Measurements from ENCODE around the gene SNAPC3.
"Not testable (repeated sequence)": the region's sequence is repeated elsewhere in the genome, so short reads cannot be mapped to it uniquely, and the experiment has no call there.

The SNAPC3 gene

DNA sequence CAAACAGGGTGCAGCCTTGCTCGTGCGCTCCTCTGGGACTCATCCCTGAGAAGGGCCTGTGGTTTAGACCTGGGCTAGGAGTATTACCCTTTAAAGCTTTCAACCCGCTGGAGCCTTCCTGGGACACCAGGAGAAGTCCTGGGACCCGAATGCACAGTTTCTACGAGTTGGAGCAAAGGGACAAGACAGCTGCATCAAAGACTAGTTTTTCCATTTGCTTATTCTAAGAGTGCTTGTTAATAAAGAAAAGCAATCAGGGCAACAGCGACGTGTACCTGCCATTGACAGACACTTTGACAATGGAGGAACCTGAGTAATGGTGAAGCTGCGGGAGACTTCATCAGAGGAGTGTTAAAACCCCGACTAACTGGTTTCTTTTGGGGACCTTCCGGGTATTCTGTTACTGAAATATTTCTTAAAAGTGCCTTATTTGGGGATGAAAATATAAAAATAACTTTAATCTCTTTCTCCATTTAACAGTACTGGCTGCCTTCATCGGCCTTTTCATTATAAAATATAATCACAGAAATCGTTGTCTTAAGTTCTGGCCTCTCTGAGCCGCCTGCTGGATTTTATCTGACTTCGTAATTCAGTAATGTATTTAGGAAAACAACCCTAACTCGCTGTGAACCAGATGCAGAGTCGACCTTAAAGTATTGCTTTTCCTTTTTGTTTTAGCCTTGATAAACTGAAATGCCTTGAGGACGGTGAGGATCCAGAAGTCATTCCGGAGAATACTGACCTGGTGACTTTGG is 732 bp downstream of the SNAPC3 start:
- peak overlapping the region; percentile 96 for H3K4me3 ChIP-seq (ENCODE audit: low read depth, low read length)
- peak overlapping the region; percentile 51 for H3K27ac ChIP-seq (ENCODE audit: low read depth, low read length)
- H3K4me1 ChIP-seq (ENCODE audit: control insufficient read depth, insufficient read depth, low read length) = peaks cover 8% of the 10 kb centered on the region
- H3K9me3 ChIP-seq (ENCODE audit: control insufficient read depth, insufficient read depth, low read length) = no peaks in the 10 kb centered on the region
- peaks cover 36% of the 10 kb centered on the region for H3K36me3 ChIP-seq (ENCODE audit: control insufficient read depth, insufficient read depth, low read length)
- H3K9ac ChIP-seq (ENCODE audit: low read depth, low read length) = peak overlapping the region; percentile 75
- H3K27me3 ChIP-seq (ENCODE audit: control insufficient read depth, insufficient read depth, low read length) = no peaks in the 10 kb centered on the region

DNA sequence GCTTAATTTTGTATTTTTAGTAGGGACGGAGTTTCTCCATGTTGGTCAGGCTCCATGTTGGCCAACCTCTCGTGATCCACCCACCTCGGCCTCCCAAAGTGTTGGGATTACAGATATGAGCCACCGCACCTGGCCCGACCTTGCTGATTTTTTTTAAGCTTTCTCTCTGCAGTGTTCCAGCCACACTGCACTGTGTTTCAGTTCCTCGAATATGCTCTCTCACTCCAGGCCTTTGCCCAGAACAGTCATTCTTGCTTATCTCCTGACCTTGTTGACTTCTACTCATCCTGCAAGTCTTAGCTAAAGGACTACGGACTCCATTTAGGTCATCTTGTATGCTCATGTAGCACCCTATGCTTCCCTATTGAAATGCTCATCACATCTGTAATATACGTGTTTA is 3.3 kb downstream of the SNAPC3 start:
- Histone ChIP-seq H3K4me1 (ENCODE audit: control insufficient read depth, insufficient read depth, low read length) (peaks cover 13% of the 10 kb centered on the region), H3K4me3 (ENCODE audit: low read depth, low read length) (no peak overlapping the region), H3K27me3 (ENCODE audit: control insufficient read depth, insufficient read depth, low read length) (no peaks in the 10 kb centered on the region), H3K27ac (ENCODE audit: low read depth, low read length) (no peak overlapping the region), H3K9ac (ENCODE audit: low read depth, low read length) (no peak overlapping the region), H3K9me3 (ENCODE audit: control insufficient read depth, insufficient read depth, low read length) (no peaks in the 10 kb centered on the region), H3K36me3 (ENCODE audit: control insufficient read depth, insufficient read depth, low read length) (peaks cover 58% of the 10 kb centered on the region)

DNA sequence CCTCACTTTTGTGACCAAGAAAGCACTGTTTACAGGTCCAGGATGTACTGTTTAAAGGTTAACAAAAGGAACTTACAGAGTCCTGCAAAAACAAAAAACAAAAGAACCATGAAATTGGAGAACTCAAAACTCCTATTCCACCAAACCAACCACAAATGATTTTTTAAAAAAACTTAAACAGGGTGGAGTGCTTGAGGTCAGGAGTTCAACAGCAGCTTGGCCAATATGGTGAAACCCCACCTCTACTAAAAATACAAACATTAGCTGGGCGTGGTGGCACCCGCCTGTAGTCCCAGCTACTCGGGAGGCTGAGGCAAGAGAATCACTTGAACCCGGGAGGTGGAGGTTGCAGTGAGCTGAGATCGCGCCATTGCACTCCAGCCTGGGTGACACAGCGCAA is 5.0 kb downstream of the SNAPC3 start:
- H3K4me3 ChIP-seq (ENCODE audit: low read depth, low read length); H3K9me3 ChIP-seq (ENCODE audit: control insufficient read depth, insufficient read depth, low read length); H3K4me1 ChIP-seq (ENCODE audit: control insufficient read depth, insufficient read depth, low read length); H3K27ac ChIP-seq (ENCODE audit: low read depth, low read length); H3K9ac ChIP-seq (ENCODE audit: low read depth, low read length); H3K27me3 ChIP-seq (ENCODE audit: control insufficient read depth, insufficient read depth, low read length): not testable (repeated sequence)
- peaks cover 64% of the 10 kb centered on the region for H3K36me3 ChIP-seq (ENCODE audit: control insufficient read depth, insufficient read depth, low read length)

DNA sequence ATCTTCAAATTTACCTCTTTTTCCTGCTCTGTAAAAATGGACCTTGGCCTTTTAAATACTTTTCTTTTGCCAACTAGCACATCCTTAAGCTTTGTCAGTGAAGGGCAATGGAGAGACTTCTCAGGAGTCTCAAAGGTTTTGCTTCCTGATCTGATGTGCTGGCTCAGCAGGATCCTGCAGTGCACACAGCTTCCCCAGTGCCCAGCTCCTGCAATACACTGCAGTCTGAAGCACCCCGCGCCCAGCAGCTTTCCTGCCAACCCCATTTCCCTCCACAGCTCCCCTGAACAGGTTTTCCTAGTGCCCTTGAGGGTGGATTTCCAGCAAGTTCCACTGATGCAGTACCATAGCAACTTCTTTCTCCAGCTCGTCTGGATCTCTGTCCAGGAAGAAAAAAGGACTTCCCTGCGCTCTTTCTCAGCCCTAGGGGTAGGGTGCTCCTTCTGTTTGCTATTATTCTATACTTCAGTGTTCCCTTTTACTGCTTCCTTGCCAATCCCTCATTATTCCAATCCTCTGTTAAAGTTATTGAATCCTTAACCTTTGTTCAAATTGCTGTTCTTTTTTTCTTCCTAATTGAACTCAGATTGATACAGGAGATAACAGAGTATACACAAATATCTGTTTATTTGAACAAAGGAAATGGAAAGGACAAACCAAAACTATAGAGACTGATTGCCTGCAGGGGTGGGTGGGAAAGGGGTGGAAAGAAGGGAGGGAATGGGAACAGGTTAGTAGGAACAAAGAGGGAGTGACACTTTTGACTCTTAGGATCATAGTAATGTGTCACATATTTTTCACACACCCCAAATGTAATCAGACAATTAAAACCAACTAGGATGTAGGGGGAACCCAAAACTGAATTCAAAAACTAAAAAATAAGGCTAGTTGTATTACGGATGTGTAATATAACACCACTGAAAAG is 8.5 kb downstream of the SNAPC3 start:
- Histone ChIP-seq H3K9me3 (ENCODE audit: control insufficient read depth, insufficient read depth, low read length) (no peaks in the 10 kb centered on the region), H3K4me1 (ENCODE audit: control insufficient read depth, insufficient read depth, low read length) (peaks cover 6% of the 10 kb centered on the region), H3K27me3 (ENCODE audit: control insufficient read depth, insufficient read depth, low read length) (no peaks in the 10 kb centered on the region), H3K9ac (ENCODE audit: low read depth, low read length) (no peak overlapping the region), H3K4me3 (ENCODE audit: low read depth, low read length) (no peak overlapping the region), H3K36me3 (ENCODE audit: control insufficient read depth, insufficient read depth, low read length) (peaks cover 73% of the 10 kb centered on the region), H3K27ac (ENCODE audit: low read depth, low read length) (peak overlapping the region; percentile 8)

DNA sequence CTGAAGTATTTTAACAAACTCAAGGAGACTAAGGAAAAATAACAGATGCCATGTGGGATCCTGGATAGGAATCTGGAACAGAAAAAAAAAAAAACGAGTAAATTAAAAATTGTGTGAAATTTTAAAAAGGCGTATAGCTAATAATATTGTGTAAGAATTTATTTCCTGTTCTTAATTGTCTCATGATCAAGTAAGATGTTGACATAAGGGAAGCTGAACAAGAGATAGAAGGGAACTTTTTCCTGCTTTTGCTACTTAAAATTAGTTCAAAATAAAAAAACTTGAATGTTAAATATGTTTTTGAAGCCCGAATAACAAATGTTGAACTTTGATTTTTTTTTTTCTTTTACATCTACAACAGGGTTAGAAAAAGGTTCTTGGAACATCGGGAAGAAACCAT is 10.5 kb downstream of the SNAPC3 start:
- Histone ChIP-seq H3K27ac (ENCODE audit: low read depth, low read length) (no peak overlapping the region), H3K9me3 (ENCODE audit: control insufficient read depth, insufficient read depth, low read length) (no peaks in the 10 kb centered on the region), H3K9ac (ENCODE audit: low read depth, low read length) (no peak overlapping the region), H3K36me3 (ENCODE audit: control insufficient read depth, insufficient read depth, low read length) (peaks cover 76% of the 10 kb centered on the region), H3K4me3 (ENCODE audit: low read depth, low read length) (no peak overlapping the region), H3K27me3 (ENCODE audit: control insufficient read depth, insufficient read depth, low read length) (no peaks in the 10 kb centered on the region), H3K4me1 (ENCODE audit: control insufficient read depth, insufficient read depth, low read length) (peaks cover 6% of the 10 kb centered on the region)

DNA sequence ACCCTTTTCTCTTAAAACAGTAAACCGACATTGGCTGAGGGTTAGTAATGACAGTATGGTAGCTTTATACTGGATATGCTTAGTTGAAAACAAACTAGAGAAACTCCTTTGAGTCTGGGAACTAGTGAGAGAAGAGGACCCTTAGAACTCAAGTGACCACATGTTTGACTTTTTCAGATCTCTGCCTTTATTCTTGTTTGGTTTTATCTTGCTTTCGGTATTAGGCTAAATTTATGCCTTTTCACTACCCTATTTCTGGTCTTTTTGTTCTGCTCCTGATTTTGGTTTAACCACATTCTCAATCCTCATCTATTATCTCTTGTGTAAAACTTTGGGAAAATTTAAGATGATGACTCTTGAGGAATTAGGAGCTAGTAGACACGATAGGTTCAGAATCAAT is 11.0 kb downstream of the SNAPC3 start:
- H3K36me3 ChIP-seq (ENCODE audit: control insufficient read depth, insufficient read depth, low read length) = peaks cover 78% of the 10 kb centered on the region
- H3K9ac ChIP-seq (ENCODE audit: low read depth, low read length) = no peak overlapping the region
- H3K9me3 ChIP-seq (ENCODE audit: control insufficient read depth, insufficient read depth, low read length) = peaks cover 4% of the 10 kb centered on the region
- no peaks in the 10 kb centered on the region for H3K27me3 ChIP-seq (ENCODE audit: control insufficient read depth, insufficient read depth, low read length)
- H3K27ac ChIP-seq (ENCODE audit: low read depth, low read length) = no peak overlapping the region
- peaks cover 6% of the 10 kb centered on the region for H3K4me1 ChIP-seq (ENCODE audit: control insufficient read depth, insufficient read depth, low read length)
- H3K4me3 ChIP-seq (ENCODE audit: low read depth, low read length) = no peak overlapping the region

DNA sequence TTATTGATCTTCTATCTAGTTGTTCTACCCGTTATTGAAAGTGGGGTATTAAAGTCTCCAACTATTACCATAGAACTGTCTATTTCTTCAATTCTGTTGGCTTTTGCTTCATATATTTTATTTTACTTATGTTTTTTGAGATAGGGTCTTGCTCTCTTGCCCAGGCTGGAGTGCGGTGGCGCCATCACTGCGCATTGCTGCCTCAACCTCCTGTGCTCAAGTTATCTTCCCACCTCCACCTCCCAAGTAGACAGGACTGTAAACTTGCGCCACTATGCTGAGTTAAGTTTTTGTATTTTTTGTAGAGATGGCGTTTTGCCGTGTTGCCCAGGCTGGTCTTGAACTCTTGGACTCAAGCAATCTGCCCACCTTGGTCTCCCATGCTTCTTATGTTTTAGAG is 16.2 kb downstream of the SNAPC3 start:
- Histone ChIP-seq H3K9me3 (ENCODE audit: control insufficient read depth, insufficient read depth, low read length) (peaks cover 30% of the 10 kb centered on the region), H3K36me3 (ENCODE audit: control insufficient read depth, insufficient read depth, low read length) (peaks cover 74% of the 10 kb centered on the region)

DNA sequence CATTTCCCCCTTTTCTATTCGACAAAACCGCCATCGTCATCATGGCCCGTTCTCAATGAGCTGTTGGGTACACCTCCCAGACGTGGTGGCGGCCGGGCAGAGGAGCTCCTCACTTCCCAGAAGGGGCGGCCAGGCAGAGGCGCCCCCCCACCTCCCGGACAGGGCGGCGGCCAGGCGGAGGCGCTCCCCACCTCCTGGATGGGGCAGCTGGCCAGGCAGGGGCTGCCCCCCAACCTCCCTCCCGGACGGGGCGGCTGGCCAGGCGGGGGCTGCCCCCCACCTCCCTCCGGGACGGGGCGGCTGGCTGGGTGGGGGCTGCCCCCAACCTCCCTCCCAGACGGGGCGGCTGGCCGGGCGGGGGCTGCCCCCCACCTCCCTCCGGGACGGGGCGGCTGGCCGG is 19.2 kb downstream of the SNAPC3 start:
- Histone ChIP-seq H3K36me3 (ENCODE audit: control insufficient read depth, insufficient read depth, low read length) (peaks cover 78% of the 10 kb centered on the region), H3K9me3 (ENCODE audit: control insufficient read depth, insufficient read depth, low read length) (peaks cover 30% of the 10 kb centered on the region)
- not testable (repeated sequence) for H3K27me3 ChIP-seq (ENCODE audit: control insufficient read depth, insufficient read depth, low read length); H3K4me1 ChIP-seq (ENCODE audit: control insufficient read depth, insufficient read depth, low read length); H3K27ac ChIP-seq (ENCODE audit: low read depth, low read length); H3K9ac ChIP-seq (ENCODE audit: low read depth, low read length); H3K4me3 ChIP-seq (ENCODE audit: low read depth, low read length)

More for the DNA sequence above, 16.2 kb downstream of the SNAPC3 start:
- Histone ChIP-seq H3K4me1 (ENCODE audit: control insufficient read depth, insufficient read depth, low read length) (no peaks in the 10 kb centered on the region), H3K27ac (ENCODE audit: low read depth, low read length) (no peak overlapping the region), H3K27me3 (ENCODE audit: control insufficient read depth, insufficient read depth, low read length) (no peaks in the 10 kb centered on the region), H3K9ac (ENCODE audit: low read depth, low read length) (no peak overlapping the region), H3K4me3 (ENCODE audit: low read depth, low read length) (no peak overlapping the region)

DNA sequence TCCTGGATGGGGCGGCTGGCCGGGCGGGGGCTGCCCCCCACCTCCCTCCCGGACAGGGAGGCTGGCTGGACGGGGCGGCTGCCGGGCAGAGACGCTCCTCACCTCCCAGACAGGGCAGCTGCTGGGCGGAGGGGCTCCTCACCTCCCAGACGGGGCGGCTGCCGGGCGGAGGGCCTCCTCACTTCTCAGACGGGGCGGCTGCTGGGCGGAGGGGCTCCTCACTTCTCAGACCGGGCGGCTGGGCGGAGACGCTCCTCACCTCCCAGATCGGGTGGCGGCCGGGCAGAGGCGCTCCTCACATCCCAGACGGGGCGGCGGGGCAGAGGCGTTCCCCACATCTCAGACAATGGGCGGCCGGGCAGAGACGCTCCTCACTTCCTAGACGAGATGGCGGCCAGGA is 19.6 kb downstream of the SNAPC3 start:
- Histone ChIP-seq H3K9me3 (ENCODE audit: control insufficient read depth, insufficient read depth, low read length) (peaks cover 30% of the 10 kb centered on the region), H3K36me3 (ENCODE audit: control insufficient read depth, insufficient read depth, low read length) (peaks cover 78% of the 10 kb centered on the region)
- H3K4me1 ChIP-seq (ENCODE audit: control insufficient read depth, insufficient read depth, low read length); H3K9ac ChIP-seq (ENCODE audit: low read depth, low read length); H3K4me3 ChIP-seq (ENCODE audit: low read depth, low read length); H3K27me3 ChIP-seq (ENCODE audit: control insufficient read depth, insufficient read depth, low read length); H3K27ac ChIP-seq (ENCODE audit: low read depth, low read length): not testable (repeated sequence)

DNA sequence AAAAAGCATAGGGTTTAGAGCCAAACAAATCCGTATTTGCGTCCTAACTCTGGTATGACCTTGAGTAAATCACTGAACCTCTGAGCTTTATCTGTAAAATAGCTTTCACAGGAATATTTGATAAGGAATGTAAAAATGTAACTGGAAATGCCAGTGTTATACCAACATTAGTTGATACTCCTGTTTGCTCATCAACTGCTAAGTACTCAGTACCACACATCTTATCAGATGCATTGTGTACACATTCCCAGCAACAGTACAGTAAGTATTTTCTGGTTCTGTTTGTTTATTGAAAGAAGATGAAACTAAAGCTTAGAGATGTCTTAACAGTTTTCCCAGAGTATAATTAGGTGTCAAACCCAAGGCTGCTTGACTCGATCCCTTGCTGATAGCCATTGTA is 21.5 kb downstream of the SNAPC3 start:
- H3K9me3 ChIP-seq (ENCODE audit: control insufficient read depth, insufficient read depth, low read length) = peaks cover 24% of the 10 kb centered on the region
- H3K36me3 ChIP-seq (ENCODE audit: control insufficient read depth, insufficient read depth, low read length) = peaks cover 80% of the 10 kb centered on the region
- H3K27me3 ChIP-seq (ENCODE audit: control insufficient read depth, insufficient read depth, low read length) = no peaks in the 10 kb centered on the region

DNA sequence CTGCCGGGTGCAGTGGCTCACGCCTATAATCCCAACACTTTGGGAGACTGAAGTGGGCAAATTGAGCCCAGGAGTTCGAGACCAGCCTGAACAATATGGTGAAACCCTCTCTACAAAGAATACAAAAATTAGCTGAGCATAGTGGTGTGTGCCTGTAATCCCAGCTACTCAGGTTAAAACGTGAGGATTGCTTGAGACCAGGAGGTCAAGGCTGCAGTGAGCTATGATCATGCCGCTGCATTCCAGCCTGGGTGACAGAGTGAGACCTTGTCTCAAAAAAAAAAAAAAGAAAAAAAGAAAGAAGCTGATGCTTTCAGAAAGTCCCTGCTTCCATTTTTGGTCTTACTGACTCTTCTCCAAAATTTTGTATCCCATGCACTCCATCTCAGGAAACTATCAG is 31.3 kb downstream of the SNAPC3 start:
- H3K4me3 ChIP-seq (ENCODE audit: low read depth, low read length) = no peak overlapping the region
- H3K4me1 ChIP-seq (ENCODE audit: control insufficient read depth, insufficient read depth, low read length) = no peaks in the 10 kb centered on the region
- H3K27ac ChIP-seq (ENCODE audit: low read depth, low read length) = no peak overlapping the region
- no peak overlapping the region for H3K9ac ChIP-seq (ENCODE audit: low read depth, low read length)
- no peaks in the 10 kb centered on the region for H3K27me3 ChIP-seq (ENCODE audit: control insufficient read depth, insufficient read depth, low read length)
- H3K36me3 ChIP-seq (ENCODE audit: control insufficient read depth, insufficient read depth, low read length) = peaks cover 92% of the 10 kb centered on the region
- no peaks in the 10 kb centered on the region for H3K9me3 ChIP-seq (ENCODE audit: control insufficient read depth, insufficient read depth, low read length)

More for the DNA sequence above, 21.5 kb downstream of the SNAPC3 start:
- H3K9ac ChIP-seq (ENCODE audit: low read depth, low read length) = no peak overlapping the region
- H3K4me1 ChIP-seq (ENCODE audit: control insufficient read depth, insufficient read depth, low read length) = no peaks in the 10 kb centered on the region
- H3K4me3 ChIP-seq (ENCODE audit: low read depth, low read length) = no peak overlapping the region
- no peak overlapping the region for H3K27ac ChIP-seq (ENCODE audit: low read depth, low read length)

All from HUES48 (cell line).